K562 (cell line): ENCODE measurements around the gene NUFIP1. TPM values are rescaled to one million over a fixed set of nuclear protein-coding genes. Genes with fewer than 3 reads are reported as not detected.

Source experiments
- DLX4 ChIP-seq: fragments of 250-450 bp; sonication (Bioruptor Pico); IDR thresholded peaks from 2 replicates; pipeline ENCODE4 v1.6.1; 2021; ENCODE audit warnings: mild to moderate bottlenecking
- E4F1 ChIP-seq: fragments of 250-450 bp; sonication (Bioruptor Pico); IDR thresholded peaks from 2 replicates; pipeline ENCODE4 v1.5.0; 2021; ENCODE audit warnings: mild to moderate bottlenecking, borderline replicate concordance
- GMEB1 ChIP-seq: fragments of 250-450 bp; sonication (Bioruptor Pico); IDR thresholded peaks from 2 replicates; pipeline ENCODE4 v1.4.0; 2020; ENCODE audit warnings: mild to moderate bottlenecking
- HMBOX1 ChIP-seq: sonication (generic); IDR thresholded peaks from 2 replicates; pipeline ENCODE4 v1.6.1; 2016
- OTX1 ChIP-seq: fragments of 450-650 bp; formaldehyde crosslinking; IDR thresholded peaks from 2 replicates; pipeline ENCODE4 v1.4.0; 2022; ENCODE audit warnings: mild to moderate bottlenecking
- RBM15 ChIP-seq: fragments of 200-400 bp; formaldehyde crosslinking; IDR thresholded peaks from 2 replicates; pipeline ENCODE4 v1.6.1; 2018; ENCODE audit warnings: mild to moderate bottlenecking, low read length, moderate library complexity; ENCODE audit not compliant: insufficient read depth
- RERE ChIP-seq: sonication (generic); formaldehyde crosslinking; IDR thresholded peaks from 2 replicates; pipeline ENCODE4 v1.8.0; 2023; ENCODE audit warnings: missing genetic modification reagents, mild to moderate bottlenecking, borderline replicate concordance
- RHOXF2B ChIP-seq: fragments of 250-450 bp; sonication (Bioruptor Pico); conservative IDR thresholded peaks from 2 replicates; pipeline ENCODE4 v1.5.1; 2021
- RNF219 ChIP-seq: fragments of 250-450 bp; sonication (Bioruptor Pico); IDR thresholded peaks from 2 replicates; pipeline ENCODE4 v1.5.0; 2022; ENCODE audit warnings: mild to moderate bottlenecking
- TCF7L2 ChIP-seq: fragments of 150-350 bp; IDR thresholded peaks from 2 replicates; pipeline ENCODE4 v1.6.1; 2016; ENCODE audit warnings: low read depth, mild to moderate bottlenecking, low read length, moderate library complexity
- TOE1 ChIP-seq, 2 experiments: fragments of 450-650 bp in 1 of 2; sonication (generic) in 1 of 2; formaldehyde crosslinking in 1 of 2; IDR thresholded peaks; 2 replicates each; pipeline versions ENCODE4 v1.7.1 to v1.8.0; 2016 to 2022; ENCODE audit warnings: borderline replicate concordance in 2 of 2, mild to moderate bottlenecking in 2 of 2, antibody characterized with exemption in 1 of 2, inconsistent platforms in 1 of 2, low read depth in 1 of 2, missing genetic modification reagents in 1 of 2, moderate library complexity in 1 of 2
- polyA plus RNA-seq, 8 experiments: library from polyadenylated mRNA; depleted of rRNA in 4 of 8; stranded (reverse) in 5 of 8; unstranded in 3 of 8; fragments of >200 nt; fragmentation: Nextera tagmentation in 2 of 8; fragmentation: Illumina TruSeq in 1 of 8; extraction: Ambion mirVana in 2 of 8; extraction: Trizol in 1 of 8; gene quantifications; 2 replicates each; pipeline versions ENCODE4 v1.2.1 to v1.2.3, GENCODE V29; 2011 to 2014; ENCODE audit warnings: inconsistent platforms in 1 of 8, missing spikeins in 1 of 8
- total RNA-seq, 7 experiments: library from RNA; depleted of rRNA in 6 of 7; stranded (reverse); fragments of >200 nt in 6 of 7; fragmentation: Illumina TruSeq in 2 of 7; extraction: Trizol in 2 of 7; gene quantifications; 2 replicates each; pipeline versions ENCODE4 v1.2.1 to v1.2.3, GENCODE V29; 2011 to 2021; ENCODE audit warnings: low replicate concordance in 1 of 7

The NUFIP1 gene
- total and polyA plus RNA-seq, 9 of the 15 experiments (the other 6 are each of a cell fraction or from before 2014, with no cell fraction given), result 2.6 to 9.7 (median 4.1) TPM

- TF ChIP-seq TOE1 (IDR thresholded peaks at IDR 0.05; ENCODE audit: borderline replicate concordance) (no peak), TOE1 (CRISPR knock-in tag; IDR thresholded peaks at IDR 0.05; ENCODE audit: borderline replicate concordance, low read depth) (no peak), GMEB1 (CRISPR knock-in tag) (0 out of 2 replicates have a peak, but pooled peaks have one; percentile 21), RBM15 (no peak), OTX1 (CRISPR knock-in tag) (no peak), TCF7L2 (no peak), RNF219 (no peak), HMBOX1 (peak; percentile 30; the same call in 1 of the 2 replicates), DLX4 (CRISPR knock-in tag) (no peak), E4F1 (CRISPR knock-in tag) (no peak), RHOXF2B (CRISPR knock-in tag) (no peak), RERE (CRISPR knock-in tag) (no peak)
These were observed 71.5 kb downstream of the NUFIP1 start (continued) for GRCh38 chr13:44917589-44918325.
